GM12892 (cell line): ENCODE data around the gene ZBTB46.

ENCODE experiments used
- DNase-seq: peaks from one replicate; pipeline ENCODE4 v3.0.0; 2011; ENCODE audit not compliant: insufficient read length
- FAIRE-seq: peaks from 2 replicates; lab custom pipeline; 2011; peaks lifted over from hg19 to GRCh38; lab: Jason Lieb, UNC
- POLR2A ChIP-seq: IDR thresholded peaks from 2 replicates; pipeline ENCODE4 v1.6.1; 2011; ENCODE audit warnings: low read depth, low read length, control low read depth
- POLR2AphosphoS5 ChIP-seq: IDR thresholded peaks from 2 replicates; pipeline ENCODE4 v1.6.1; 2011; ENCODE audit warnings: low read depth, low read length, control low read depth
- TAF1 ChIP-seq: IDR thresholded peaks from 2 replicates; pipeline ENCODE4 v1.6.1; 2011; ENCODE audit warnings: low read depth, mild to moderate bottlenecking, control low read depth, low read length, borderline replicate concordance

ZBTB46 gene

GRCh38 chr20:63707558-63708300 is 123.3 kb downstream of the ZBTB46 start, which contains the start of the genes ARFRP1 and ZGPAT:
Gene ARFRP1 (minus strand): TSS chr20:63707976. CDS start chr20:63707091, 885 bp downstream.
Gene ZGPAT (plus strand): TSS chr20:63708039. CDS start chr20:63708581, 542 bp downstream.
- FAIRE-seq (peak; percentile 95), DNase-seq (peak; percentile 90)

GRCh38 chr20:63706852-63707557 is 124.1 kb downstream of the ZBTB46 start:
- FAIRE-seq, result peak; percentile 84
- peak; percentile 60 for DNase-seq
- TF ChIP-seq POLR2AphosphoS5 (no peak), TAF1 (0 out of 2 replicates have a peak, but pooled peaks have one; percentile 13)

More at GRCh38 chr20:63707558-63708300, 123.3 kb downstream of the ZBTB46 start, which contains the start of the genes ARFRP1 and ZGPAT:
- TF ChIP-seq POLR2A (peak; percentile 76; the same call in 1 of the 2 replicates), POLR2AphosphoS5 (no peak), TAF1 (0 out of 2 replicates have a peak, but pooled peaks have one; percentile 40)

GRCh38 chr20:63706027-63706695 is 124.9 kb downstream of the ZBTB46 start:
- DNase-seq (no peak), FAIRE-seq (no peak)
- TF ChIP-seq TAF1 (no peak), POLR2A (no peak), POLR2AphosphoS5 (no peak)

GRCh38 chr20:63705232-63706026 is 125.6 kb downstream of the ZBTB46 start:
- DNase-seq (no peak), FAIRE-seq (no peak)
- TF ChIP-seq POLR2A (no peak), POLR2AphosphoS5 (no peak), TAF1 (no peak)

GRCh38 chr20:63704749-63705117 is 126.3 kb downstream of the ZBTB46 start:
- no peak for DNase-seq
- TF ChIP-seq POLR2A, result no peak
- TF ChIP-seq TAF1, result no peak
- TF ChIP-seq POLR2AphosphoS5, result no peak
- FAIRE-seq, result no peak

GRCh38 chr20:63703976-63704748 is 126.9 kb downstream of the ZBTB46 start:
- DNase-seq, result no peak

GRCh38 chr20:63703471-63703975 is 127.5 kb downstream of the ZBTB46 start:
- TF ChIP-seq POLR2A (no peak; the same call in 1 of the 2 replicates), TAF1 (no peak), POLR2AphosphoS5 (no peak)
- DNase-seq (no peak), FAIRE-seq (no peak)

More at GRCh38 chr20:63703976-63704748, 126.9 kb downstream of the ZBTB46 start:
- no peak for FAIRE-seq
- TF ChIP-seq POLR2A (no peak), POLR2AphosphoS5 (no peak), TAF1 (no peak)

GRCh38 chr20:63702751-63703470 is 128.2 kb downstream of the ZBTB46 start:
- FAIRE-seq (no peak), DNase-seq (no peak)
- TF ChIP-seq TAF1 (no peak), POLR2AphosphoS5 (no peak; the same call in 1 of the 2 replicates), POLR2A (no peak)

GRCh38 chr20:63702036-63702665 is 128.9 kb downstream of the ZBTB46 start:
- TF ChIP-seq TAF1 (no peak), POLR2AphosphoS5 (no peak), POLR2A (no peak)
- DNase-seq (no peak), FAIRE-seq (no peak)
